HG02884 (cell line): Measurements from ENCODE around the gene MAST4.
"Not testable (repeated sequence)": the region's sequence is repeated elsewhere in the genome, so short reads cannot be mapped to it uniquely, and the experiment has no call there.

ENCODE experiments used
- ATAC-seq: cut with Tn5 transposase; IDR thresholded peaks from one replicate; pipeline ENCODE4 v1.9.1; 2021; ENCODE audit warnings: mild to moderate bottlenecking, moderate library complexity; ENCODE audit not compliant: unreplicated experiment

Gene MAST4

DNA sequence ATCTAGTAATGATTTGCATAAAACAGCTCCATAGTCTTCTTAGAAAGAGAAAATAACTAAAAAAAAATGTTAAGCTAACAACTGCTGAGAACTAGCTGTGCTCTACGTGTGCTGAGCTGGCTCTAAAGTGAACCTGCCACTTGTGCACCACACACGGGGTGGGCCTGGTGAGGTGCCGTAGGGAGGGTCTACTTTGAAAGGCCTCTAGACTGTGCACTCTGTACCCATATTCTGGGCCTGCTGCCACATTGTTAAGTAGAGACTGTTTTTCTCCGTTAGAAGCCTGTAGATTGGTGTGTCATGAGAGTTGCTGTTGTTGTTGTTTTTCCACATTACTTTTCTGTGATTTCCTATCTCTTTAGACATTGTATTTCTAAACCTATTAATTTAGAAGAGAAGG lies 506.5 kb downstream of the MAST4 start:
- ATAC-seq = no peak

DNA sequence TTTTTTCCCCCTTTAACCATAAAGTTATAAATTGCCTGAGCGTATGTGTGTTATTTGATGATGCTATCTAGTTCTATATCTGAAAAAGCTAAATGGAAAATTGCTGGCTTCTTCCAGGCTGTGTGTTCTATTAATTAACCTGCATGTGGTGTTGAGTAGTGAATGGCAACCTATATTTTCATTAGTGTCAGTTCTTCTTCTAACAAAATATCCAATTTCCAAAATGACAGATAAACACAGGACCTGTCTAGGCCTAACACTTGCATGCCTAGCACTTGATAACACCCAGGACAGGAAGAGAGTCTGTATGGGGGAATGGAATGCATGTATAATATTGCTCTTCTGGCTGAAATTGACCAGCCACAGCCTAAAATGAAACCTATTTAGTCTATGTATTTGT lies 508.7 kb downstream of the MAST4 start:
- no peak for ATAC-seq

DNA sequence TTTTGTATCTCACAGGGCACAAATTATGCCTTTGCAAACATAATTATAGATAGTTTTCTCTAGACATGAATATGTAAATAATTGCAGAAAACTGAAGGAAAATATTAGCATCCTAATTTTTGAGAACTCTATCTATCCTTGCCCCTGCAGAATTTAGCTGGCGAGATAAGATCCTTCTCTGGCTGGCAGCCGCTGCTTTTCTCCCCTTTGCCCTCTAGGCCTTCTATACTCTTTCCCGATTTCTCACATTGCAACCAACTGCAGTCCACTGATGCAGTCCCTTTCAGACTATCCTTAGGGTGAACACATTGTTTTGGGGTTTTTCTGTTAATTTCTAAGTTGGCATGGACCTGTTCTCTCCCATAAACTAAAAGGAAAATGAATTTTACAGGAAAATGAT lies 509.1 kb downstream of the MAST4 start:
- ATAC-seq = no peak

DNA sequence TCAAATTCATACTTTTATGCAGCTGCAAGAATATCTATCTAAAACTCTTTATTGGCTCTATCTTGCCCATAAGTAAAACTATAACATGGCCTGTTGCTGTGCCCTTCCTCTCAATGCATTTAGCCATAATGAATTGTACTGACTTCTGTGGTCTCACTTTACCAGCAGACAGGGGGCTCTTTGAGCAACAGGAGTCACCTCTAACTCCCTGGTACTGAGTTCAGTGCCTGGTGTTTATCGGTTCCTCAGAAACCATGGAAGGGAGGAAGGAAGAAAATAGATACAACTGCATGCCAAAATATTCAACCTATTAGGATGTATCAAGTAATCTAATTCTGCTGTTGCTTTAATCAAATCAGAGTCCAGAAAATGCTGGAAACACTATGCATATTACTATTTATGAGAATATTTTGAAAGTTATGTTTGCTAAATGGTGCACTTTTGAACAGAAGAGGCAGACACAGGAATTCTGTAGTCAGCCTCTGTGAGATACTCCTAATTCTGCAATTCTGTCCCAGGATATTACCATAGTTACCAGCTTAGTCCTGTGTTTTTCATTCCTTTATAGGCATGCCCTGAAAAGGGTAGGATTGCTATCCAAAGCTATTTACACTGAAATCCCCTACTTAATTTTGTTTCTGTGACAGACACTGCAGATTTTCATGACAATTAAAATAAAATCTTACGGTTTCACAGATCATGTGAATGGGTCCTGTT lies 510.6 kb downstream of the MAST4 start:
- no peak for ATAC-seq

DNA sequence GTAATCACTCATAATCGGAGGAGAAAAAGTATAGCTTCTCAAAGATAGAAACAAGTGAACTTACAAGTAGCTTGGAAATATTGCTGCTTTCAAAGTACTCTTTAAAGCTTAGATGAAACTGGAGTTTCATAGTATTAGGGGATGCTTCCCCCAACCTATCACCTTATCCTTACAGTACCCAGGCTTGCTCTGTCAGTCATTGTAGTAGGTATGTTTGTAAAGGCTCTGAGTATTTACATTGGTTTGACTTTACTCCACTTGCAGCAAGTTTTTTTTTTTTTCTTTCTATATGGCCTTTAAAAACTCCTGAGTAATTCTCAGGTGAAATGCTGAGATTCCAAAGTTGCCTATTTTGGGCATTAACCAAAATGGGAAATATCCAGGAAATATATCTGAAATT lies 515.6 kb downstream of the MAST4 start:
- ATAC-seq = no peak

DNA sequence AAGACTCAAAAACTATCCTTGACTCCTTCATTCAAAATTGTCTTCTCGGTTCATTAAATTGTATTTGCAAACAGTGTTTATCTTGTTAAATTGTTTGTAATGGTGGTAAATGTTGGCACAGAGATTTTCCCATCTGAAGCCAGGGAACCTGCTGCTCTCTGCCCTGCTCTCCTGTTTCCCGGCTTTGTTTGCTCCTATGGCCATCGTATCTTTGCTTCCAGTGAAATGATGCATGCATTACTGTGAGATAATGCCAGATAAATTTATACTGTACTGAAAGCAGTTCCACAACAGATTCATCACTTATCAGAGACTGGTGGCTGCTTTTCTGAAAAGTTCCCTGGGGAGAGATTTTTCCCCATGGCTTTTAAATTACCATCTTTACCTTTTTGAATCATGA lies 519.1 kb downstream of the MAST4 start:
- no peak for ATAC-seq

DNA sequence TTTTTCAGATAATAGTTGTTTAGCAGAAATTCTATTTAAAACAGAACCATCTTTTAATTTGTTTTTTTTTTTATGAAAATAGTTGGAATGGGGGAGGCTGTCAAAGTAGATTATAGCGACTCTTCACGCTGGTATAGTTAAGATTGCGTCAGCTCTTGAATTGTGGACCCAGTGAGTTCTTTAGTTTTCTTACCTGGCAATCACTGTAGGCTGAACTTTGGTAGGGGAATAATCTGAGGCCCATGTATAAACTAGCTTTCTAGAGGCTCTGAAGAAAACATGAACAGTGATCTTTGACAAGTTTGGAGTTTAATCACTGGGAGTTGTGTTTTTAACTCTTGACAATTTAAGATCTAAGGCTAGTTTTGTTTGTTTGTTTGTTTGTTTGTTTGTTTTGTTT lies 519.6 kb downstream of the MAST4 start:
- no peak for ATAC-seq

DNA sequence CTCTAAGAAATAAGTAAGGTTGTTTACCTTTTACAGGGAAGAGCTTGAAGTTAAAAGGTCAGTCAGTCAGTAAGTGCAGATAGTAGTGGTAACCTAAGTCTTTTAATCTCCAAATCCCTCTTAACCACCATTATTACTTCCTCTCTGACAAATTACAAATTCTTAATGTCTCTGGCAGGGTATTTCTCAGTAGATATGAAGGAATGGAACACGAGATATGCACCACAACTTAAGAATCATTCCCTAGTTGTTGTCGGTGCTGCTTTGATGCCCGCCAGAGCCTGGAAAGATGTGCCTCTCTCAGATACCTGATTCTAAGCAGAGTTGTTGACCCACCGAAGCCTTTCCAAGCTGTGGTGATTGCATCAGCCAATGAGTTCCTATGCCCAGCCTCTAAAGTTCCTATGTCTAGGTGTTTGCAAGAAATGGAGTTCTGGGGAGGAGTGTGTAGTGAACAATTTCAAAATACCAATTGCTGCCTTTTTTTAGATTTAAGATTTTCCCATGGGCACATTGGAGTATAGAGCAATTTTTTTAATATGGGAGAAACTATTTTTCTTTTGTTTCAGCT lies 521.9 kb downstream of the MAST4 start:
- ATAC-seq = no peak

DNA sequence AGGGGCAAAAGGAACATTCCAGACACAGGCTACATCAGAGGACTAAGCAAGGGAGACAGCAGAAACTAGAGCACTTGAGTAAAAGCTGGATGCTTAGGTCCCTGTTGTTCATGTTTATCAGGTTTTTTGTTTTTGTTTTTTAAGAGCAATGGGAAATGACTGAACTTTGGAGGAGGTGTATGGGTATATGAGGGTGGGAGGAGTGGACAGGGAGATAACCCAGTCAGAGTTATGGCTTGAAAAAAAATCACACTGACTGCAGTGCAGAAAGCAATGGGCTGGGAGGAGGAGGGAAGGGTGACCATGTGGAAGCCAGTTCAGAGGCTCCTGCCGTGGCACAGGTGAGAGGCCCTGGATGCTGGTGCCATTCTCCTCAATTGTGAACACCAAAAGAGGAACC lies 522.8 kb downstream of the MAST4 start:
- ATAC-seq = no peak

DNA sequence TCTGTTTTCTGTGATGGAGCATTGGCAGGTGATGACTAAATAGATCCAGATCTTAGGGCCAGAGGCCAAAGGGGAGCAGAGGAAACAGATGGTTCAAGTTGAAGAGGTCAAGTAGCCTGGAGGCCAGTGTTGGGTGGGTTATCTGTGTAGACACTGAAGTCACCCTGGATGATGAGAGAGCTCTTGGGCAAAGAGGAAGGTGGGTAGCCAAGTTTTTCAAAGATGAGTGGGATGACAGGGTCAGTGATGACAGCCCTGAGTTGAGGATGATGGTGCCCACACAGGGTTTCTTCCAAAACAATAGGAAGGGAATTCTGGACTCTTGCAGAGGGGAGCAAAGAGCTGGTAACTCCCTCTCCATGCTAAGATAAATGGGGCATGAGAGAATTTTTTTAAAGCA lies 523.8 kb downstream of the MAST4 start:
- no peak for ATAC-seq

DNA sequence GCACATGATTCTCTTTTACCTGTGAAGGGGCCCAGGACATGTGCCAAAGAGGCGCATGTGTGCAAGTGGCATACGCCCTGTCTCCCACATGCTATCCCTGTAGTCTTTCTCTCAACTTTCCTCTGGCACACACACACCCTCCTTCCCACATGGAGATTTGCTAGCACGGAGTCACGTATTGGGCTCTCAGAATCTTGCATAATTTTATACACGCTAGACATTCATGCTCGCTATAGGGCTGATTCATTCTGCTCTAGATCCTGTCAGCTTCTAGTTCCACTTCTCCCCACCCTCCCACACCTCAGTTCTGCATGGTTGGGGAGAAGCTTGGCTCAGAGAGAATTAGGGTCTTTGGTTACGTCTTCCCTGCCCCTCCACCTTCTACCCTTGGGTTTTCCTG lies 527.6 kb downstream of the MAST4 start:
- no peak for ATAC-seq

DNA sequence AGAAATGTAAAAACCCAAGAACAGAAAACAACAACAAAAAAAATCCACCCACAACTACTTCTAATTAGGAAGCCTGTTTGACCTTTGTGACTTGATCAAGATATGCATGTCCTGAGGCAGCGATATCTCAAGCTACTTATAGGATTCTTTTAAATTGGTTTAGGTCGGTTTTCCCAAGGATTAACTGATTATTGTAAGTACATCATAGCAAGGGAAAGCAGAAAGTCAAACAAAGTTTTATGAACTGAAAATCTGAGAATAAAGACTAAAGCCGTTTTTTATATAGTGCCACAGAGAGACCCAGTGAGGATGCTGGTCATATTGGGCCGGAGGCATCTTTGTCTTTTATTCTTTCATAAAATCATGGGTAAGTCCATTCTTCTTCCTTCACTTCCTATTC lies 528.4 kb downstream of the MAST4 start:
- no peak for ATAC-seq

DNA sequence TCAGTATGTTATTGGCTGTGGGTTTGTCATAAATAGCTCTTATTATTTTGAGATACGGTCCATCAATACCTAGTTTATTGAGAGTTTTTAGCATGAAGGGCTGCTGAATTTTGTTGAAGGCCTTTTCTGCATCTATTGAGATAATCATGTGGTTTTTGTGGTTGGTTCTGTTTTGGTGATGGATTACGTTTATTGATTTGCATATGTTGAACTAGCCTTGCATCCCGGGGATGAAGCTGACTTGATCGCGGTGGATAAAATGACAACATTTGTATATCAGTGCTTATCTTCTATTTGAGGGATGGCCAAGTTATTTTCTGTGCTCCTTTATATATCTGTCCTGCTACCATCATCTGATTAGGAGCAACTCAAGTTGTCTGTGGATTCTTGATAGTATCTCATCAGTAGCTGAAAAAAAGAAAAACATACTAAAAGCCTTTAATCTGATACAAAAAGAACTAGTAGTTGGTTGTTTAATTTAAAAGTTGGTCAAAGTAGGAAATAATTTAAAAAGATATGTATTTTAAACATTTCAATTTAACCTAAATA lies 531.2 kb downstream of the MAST4 start:
- ATAC-seq = not testable (repeated sequence)

DNA sequence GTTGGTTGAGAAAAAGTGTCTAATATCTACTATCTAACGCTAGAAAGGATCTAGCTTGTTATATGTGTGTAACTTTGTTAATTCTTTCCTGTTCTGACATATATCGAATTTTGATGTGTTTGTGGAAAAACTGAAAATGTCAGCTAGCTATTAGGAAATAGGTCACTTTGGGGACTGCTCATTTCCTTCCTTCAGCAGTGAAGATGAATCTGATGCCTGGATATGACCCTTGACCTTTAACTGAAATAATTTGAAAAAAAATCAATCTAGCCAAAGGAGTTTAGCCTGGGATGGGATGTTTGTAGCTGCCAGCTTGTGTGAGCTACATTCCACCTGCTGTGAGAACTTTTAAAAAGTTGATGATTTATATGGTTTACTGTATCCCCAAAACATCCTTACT lies 533.6 kb downstream of the MAST4 start:
- no peak for ATAC-seq

DNA sequence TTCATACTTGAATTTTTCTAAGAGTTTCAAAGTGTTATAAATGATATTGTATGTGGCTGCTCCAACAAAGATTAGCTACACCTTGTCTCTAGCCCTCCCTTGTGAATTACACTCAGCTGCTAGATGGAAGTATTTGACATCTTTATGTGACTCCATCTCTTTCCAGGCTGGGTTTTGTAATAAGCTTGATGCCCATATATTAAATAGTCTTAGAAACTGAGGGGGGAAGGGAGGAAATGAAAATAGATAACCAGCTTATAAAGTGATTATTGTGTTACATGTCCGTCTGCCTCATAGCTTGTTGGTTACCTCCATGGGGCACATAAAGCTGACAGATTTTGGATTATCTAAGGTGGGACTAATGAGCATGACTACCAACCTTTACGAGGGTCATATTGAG lies 537.0 kb downstream of the MAST4 start:
- ATAC-seq = no peak

DNA sequence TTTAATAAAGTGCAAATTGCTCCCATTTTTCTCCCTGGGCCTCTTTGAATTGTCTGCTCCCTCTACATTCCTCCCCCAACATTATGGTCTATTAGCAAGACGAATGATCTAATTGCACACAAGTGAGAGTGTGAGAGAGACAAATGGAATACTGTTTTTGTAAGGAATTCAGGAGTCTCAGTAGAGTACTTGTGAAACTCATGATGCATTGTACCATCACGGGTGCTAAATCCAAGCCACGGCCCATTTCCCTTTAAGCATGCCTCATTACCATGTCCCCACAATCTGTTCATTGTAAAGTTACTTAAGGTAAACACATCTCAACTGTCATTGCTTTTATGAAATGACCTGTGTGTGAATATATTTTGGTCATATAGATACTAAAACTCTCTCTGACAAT lies 537.6 kb downstream of the MAST4 start:
- no peak for ATAC-seq

DNA sequence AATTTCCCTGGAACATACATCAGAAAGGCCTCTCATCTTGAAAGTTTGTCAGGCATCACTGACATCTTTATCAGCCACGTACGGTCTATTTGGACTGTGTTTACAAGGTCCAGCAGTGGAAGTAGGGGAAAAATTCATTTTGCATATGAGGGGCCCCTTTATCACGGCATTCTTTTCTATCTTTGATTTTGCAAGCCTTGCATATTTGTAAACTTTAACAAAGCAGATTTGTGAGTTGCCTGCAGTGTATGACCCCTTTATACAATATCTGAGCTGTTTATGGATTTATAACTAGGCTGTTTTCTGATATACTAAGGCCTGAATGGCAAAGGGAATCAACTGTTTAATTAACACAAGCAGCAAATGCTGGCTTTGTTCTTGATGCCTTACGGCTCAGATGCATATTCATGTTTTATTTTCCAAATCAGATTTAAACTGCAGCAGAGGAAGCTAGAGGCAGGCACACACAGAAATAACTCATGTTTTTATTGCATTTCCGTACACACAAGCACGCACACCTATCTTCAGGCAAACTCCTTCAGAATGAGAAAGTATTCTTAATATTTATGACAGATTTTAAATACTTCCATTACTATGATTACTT lies 539.3 kb downstream of the MAST4 start:
- ATAC-seq = no peak

DNA sequence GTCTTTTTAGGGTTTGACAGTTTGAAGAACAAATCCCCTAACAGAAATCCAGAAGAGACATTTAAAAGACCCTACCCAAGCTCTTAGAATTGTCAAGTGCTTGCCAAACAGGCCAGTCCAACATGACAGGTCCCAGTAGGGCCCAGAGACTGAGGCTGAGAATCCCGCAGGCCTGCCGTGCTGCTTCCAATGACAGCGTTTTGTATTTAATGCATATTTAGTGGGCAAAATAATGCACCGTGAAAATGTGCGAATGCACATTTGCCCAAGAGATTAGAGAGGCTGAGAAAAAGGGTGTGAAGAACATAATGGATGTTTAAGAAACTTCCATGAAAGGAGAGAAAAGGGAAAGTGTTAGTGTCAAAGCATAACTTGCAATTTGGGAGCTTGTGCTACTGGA lies 542.8 kb downstream of the MAST4 start:
- ATAC-seq = no peak

DNA sequence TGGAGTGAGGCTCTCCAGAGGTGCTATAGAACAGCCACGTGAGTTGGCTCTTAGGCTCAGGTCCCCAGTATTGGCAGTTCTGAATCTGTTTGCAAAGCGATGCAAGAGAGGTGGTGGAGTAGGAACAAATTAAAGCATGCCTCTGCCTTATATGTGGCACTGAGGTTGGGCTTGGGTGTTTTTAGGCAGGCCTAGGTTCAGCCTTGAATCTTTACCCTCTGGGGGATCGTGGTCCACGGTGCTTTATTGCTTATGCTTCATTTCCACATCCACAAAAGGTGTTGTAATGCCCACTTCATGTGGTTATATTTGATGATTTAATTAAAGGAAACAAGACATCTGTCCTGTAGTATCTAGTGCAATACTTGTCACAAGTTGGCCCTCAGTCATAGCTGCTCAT lies 544.2 kb downstream of the MAST4 start:
- ATAC-seq = no peak

DNA sequence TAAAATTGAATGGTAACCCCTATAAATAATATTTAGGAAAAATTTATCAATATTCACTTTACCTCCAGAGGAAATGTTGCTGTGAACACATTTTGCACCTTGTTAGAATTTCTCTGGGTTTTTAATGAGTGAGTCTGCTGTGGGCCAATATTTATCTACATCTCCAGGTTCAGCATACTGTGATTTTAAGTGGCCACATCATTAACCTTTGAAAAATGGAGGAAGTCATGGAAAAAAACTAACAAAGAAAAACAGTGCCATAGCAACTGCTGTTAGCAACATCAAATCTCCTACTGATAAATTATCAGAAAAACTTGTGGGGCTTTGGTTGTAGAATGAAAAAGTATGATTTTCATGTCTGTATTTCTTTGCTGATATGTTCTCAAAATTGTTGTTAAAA lies 545.5 kb downstream of the MAST4 start:
- no peak for ATAC-seq

DNA sequence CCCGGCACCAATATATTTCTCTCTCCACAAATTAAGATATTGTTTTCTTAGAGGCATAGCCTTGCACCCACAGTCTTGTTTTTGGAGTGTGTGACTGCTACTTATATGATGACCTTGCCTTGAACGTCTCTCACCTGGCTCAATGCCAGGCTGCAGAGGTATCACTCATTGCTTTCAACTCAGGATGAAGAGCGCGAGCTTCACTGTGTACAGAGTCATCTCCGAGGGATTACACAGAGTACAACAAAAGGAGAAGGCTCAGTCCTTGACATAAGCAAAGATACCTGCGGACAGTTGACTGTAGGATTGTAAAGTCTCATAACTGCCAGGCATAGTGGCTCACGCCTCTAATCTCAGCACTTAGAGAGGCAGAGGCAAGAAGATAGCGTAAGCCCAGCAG lies 546.6 kb downstream of the MAST4 start:
- ATAC-seq = no peak

DNA sequence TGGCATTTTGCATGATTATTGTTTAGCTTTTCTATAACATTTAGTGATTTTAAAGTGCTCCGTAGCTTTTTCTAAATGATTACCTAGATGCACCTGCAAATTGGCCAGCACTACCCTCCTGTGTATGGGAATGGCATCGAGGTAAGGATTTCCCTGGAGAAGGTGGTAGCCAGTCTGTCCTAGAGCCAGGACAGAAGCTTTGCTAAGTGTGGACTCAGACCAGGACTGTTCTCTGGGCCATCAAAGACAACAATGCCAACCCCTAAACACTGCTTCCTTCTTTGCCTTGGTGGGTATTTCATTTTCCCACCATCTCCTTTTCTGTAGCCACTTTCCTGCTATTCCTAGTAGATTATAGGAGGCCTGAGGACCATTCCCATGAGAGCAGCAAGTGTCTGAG lies 547.4 kb downstream of the MAST4 start:
- no peak for ATAC-seq
